K562 (cell line): Measurements from ENCODE around the gene SCEL. TPM values are rescaled to one million over a fixed set of nuclear protein-coding genes. Genes with fewer than 3 reads are reported as not detected.

Source experiments
- ATAC-seq: fragments of 200-7000 bp; cut with Tn5 transposase; 3 replicates; pipeline ENCODE4 v1.9.1; 2020; ENCODE audit warnings: moderate library complexity
- BruUV-seq: library from RNA; stranded (reverse); fragments of 400-500 nt; replicated peaks from 2 replicates; lab custom pipeline; 2021; lab: Mats Ljungman, UMichigan
- CTCF ChIA-PET: fragments of 300-600 bp; formaldehyde crosslinking; extraction: SDS; loops from one replicate; lab custom pipeline; 2021; ENCODE audit warnings: low intra/inter-chr PET ratio; lab: Yijun Ruan, JAX
- POLR2A ChIA-PET: fragments of 300-600, 350-650 bp; sonication (Branson Sonifier 250); formaldehyde crosslinking; extraction: SDS; loops from one replicate; lab custom pipeline; 2021; ENCODE audit warnings: antibody characterized with exemption, inconsistent platforms; lab: Yijun Ruan, JAX
- DNase-seq, 4 experiments: peaks; one replicate each; pipeline versions ENCODE4 v3.0.0 to v3.0.0-alpha.2; 2011 to 2018; ENCODE audit warnings: low spot score in 3 of 4, mixed read lengths in 3 of 4; ENCODE audit errors: extremely low read depth in 1 of 4
- FAIRE-seq: peaks from 2 replicates; lab custom pipeline; 2011; peaks lifted over from hg19 to GRCh38; lab: Jason Lieb, UNC
- H2AFZ ChIP-seq: 2 replicates; pipeline ENCODE4 v1.6.0; 2011; ENCODE audit warnings: low read depth, low read length, control low read depth, inconsistent platforms
- H3K27ac ChIP-seq: fragments of 200-600 bp; 3 replicates; pipeline ENCODE4 v1.8.0; 2011; ENCODE audit warnings: low read depth, mild to moderate bottlenecking, control low read depth, inconsistent platforms, low read length, moderate library complexity, mixed read lengths; ENCODE audit errors: extremely low read depth
- H3K27me3 ChIP-seq, 2 experiments: fragments of 300-600 bp in 1 of 2; 2 replicates in 1 of 2; 3 replicates in 1 of 2; pipeline versions ENCODE4 v1.6.0 to v1.8.0; 2011; ENCODE audit warnings: inconsistent platforms in 2 of 2, low read length in 2 of 2, mild to moderate bottlenecking in 1 of 2, mixed read lengths in 1 of 2, moderate library complexity in 1 of 2; ENCODE audit not compliant: control insufficient read depth in 2 of 2, insufficient read depth in 2 of 2
- H3K36me3 ChIP-seq: fragments of 300-600 bp; 3 replicates; pipeline ENCODE4 v1.8.0; 2011; ENCODE audit warnings: mild to moderate bottlenecking, low read length, inconsistent platforms; ENCODE audit not compliant: control insufficient read depth, insufficient read depth
- H3K4me1 ChIP-seq, 2 experiments: fragments of 200-600 bp in 1 of 2; replicated peaks in 1 of 2; 2 replicates in 1 of 2; 3 replicates in 1 of 2; pipeline versions ENCODE4 v1.5.1 to v1.8.0; 2011; ENCODE audit warnings: inconsistent platforms in 2 of 2, low read length in 2 of 2, mild to moderate bottlenecking in 1 of 2, mixed read lengths in 1 of 2, moderate library complexity in 1 of 2; ENCODE audit not compliant: control insufficient read depth in 2 of 2, insufficient read depth in 2 of 2
- H3K4me2 ChIP-seq: 2 replicates; pipeline ENCODE4 v1.6.1; 2011; ENCODE audit warnings: low read length, control low read depth, inconsistent platforms, mixed read lengths; ENCODE audit not compliant: insufficient read depth
- H3K4me3 ChIP-seq: fragments of 200-600 bp; sonication (generic), shearing (Covaris generic); 2 replicates; pipeline ENCODE4 v1.5.1; 2016; ENCODE audit warnings: control low read depth, inconsistent platforms
- H3K79me2 ChIP-seq: fragments of 200-600 bp; 3 replicates; pipeline ENCODE4 v1.8.0; 2011; ENCODE audit warnings: low read length, inconsistent platforms; ENCODE audit not compliant: control insufficient read depth, insufficient read depth
- H3K9ac ChIP-seq, 2 experiments: 2 replicates each; pipeline versions ENCODE4 v1.6.0 to v1.6.1; 2011; ENCODE audit warnings: low read depth in 2 of 2, low read length in 2 of 2, control low read depth in 1 of 2, inconsistent platforms in 1 of 2, mild to moderate bottlenecking in 1 of 2, mixed read lengths in 1 of 2; ENCODE audit not compliant: insufficient read depth in 1 of 2
- H3K9me1 ChIP-seq: one replicate; pipeline ENCODE4 v1.6.0; 2011; ENCODE audit warnings: inconsistent platforms, mild to moderate bottlenecking, low read length, moderate library complexity; ENCODE audit not compliant: control insufficient read depth, insufficient read depth
- H3K9me3 ChIP-seq: replicated peaks from 2 replicates; pipeline ENCODE4 v1.5.1; 2011; ENCODE audit warnings: low read depth, low read length, inconsistent platforms; ENCODE audit not compliant: control insufficient read depth, insufficient read depth
- H4K20me1 ChIP-seq: replicated peaks from 2 replicates; pipeline ENCODE4 v1.6.1; 2011; ENCODE audit warnings: low read length, inconsistent platforms, mixed read lengths; ENCODE audit not compliant: control insufficient read depth, insufficient read depth
- CBFA2T2 ChIP-seq: fragments of 450-650 bp; conservative IDR thresholded peaks from 2 replicates; pipeline ENCODE4 v1.6.1; 2017; ENCODE audit warnings: mild to moderate bottlenecking
- FOXA3 ChIP-seq, 2 experiments: fragments of 450-650 bp in 1 of 2; sonication (generic) in 1 of 2; formaldehyde crosslinking; IDR thresholded peaks in 1 of 2; conservative IDR thresholded peaks in 1 of 2; 2 replicates each; pipeline versions ENCODE4 v1.4.0 to v1.8.0; 2020 to 2022; ENCODE audit warnings: mild to moderate bottlenecking in 2 of 2, missing genetic modification reagents in 1 of 2
- PTRF ChIP-seq: fragments of 450-650 bp; IDR thresholded peaks from 2 replicates; pipeline ENCODE4 v1.6.1; 2016; ENCODE audit warnings: mild to moderate bottlenecking, missing genetic modification characterization, missing compliant biosample characterization
- TAF1 ChIP-seq: IDR thresholded peaks from 2 replicates; pipeline ENCODE4 v1.6.1; 2011; ENCODE audit warnings: mild to moderate bottlenecking, low read length, moderate library complexity; ENCODE audit not compliant: insufficient read depth, control insufficient read depth, severe bottlenecking; ENCODE audit errors: extremely low read depth
- ZNF23 ChIP-seq: fragments of 250-450 bp; sonication (Bioruptor Pico); IDR thresholded peaks from 2 replicates; pipeline ENCODE4 v1.4.0; 2020; ENCODE audit warnings: mild to moderate bottlenecking
- ZNF436 ChIP-seq: fragments of 250-450, 450-650 bp; sonication (Bioruptor Pico); formaldehyde crosslinking; IDR thresholded peaks from 2 replicates; pipeline ENCODE4 v1.7.0; 2020; ENCODE audit warnings: mild to moderate bottlenecking
- WGBS: fragments of 100-300 bp; shearing (Covaris generic); methylation state at CpG from one replicate; pipeline ENCODE4 v1.1.6; 2016; ENCODE audit warnings: low coverage, mixed read lengths; ENCODE audit not compliant: insufficient coverage; ENCODE audit errors: missing lambda C conversion rate; 5-methylcytosine and 5-hydroxymethylcytosine counted together
- in situ Hi-C: fragments of 300-500 bp; cut with MboI; formaldehyde crosslinking; loops from 4 replicates; pipeline ENCODE4 v1.15.0; 2018; ENCODE audit warnings: inconsistent platforms, mixed read lengths
- intact Hi-C: fragments of 100-400 bp; cut with micrococcal nuclease; formaldehyde crosslinking; loops from 2 replicates; pipeline ENCODE4 v1.14.2; 2022
- polyA plus RNA-seq, 8 experiments: library from polyadenylated mRNA; depleted of rRNA in 4 of 8; stranded (reverse) in 5 of 8; unstranded in 3 of 8; fragments of >200 nt; fragmentation: Nextera tagmentation in 2 of 8; fragmentation: Illumina TruSeq in 1 of 8; extraction: Ambion mirVana in 2 of 8; extraction: Trizol in 1 of 8; gene quantifications; 2 replicates each; pipeline versions ENCODE4 v1.2.1 to v1.2.3, GENCODE V29; 2011 to 2014; ENCODE audit warnings: inconsistent platforms in 1 of 8, missing spikeins in 1 of 8
- total RNA-seq, 7 experiments: library from RNA; depleted of rRNA in 6 of 7; stranded (reverse); fragments of >200 nt in 6 of 7; fragmentation: Illumina TruSeq in 2 of 7; extraction: Trizol in 2 of 7; gene quantifications; 2 replicates each; pipeline versions ENCODE4 v1.2.1 to v1.2.3, GENCODE V29; 2011 to 2021; ENCODE audit warnings: low replicate concordance in 1 of 7
- TF ChIP-seq, protein P1 (sequence below): IDR thresholded peaks from 2 replicates; pipeline ENCODE4 v1.6.1; 2016; ENCODE audit warnings: missing genetic modification characterization, missing compliant biosample characterization
- TF ChIP-seq, protein P2 (sequence below): fragments of 200-800 bp; sonication (Bioruptor generic); IDR thresholded peaks from 2 replicates; pipeline ENCODE4 v1.6.1; 2016; ENCODE audit warnings: missing genetic modification characterization, missing compliant biosample characterization

The SCEL gene
- total and polyA plus RNA-seq, 9 of the 15 experiments (the other 6 are each of a cell fraction or from before 2014, with no cell fraction given), result not detected

DNA sequence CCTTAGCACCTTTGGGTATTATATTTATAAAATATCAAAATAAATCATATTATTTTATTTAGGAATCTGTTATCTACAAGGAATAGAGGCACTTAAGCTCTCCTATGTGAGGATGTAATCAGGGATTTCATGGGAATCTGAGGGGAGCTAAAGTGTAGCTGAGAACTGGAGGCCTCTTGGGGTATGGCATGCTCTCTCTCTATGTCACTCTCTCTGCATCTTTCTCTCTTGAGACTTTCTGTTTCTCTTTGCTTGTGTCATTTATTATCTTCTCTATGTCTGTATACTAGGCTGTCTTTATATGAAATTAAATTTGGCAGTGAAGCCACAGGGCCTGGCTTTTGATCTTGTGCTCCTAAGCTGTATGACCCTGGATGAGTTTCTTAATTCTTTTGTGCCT is 37.7 kb upstream of the SCEL start:
- no TSS peak for BruUV-seq
- Histone ChIP-seq H3K4me2 (no peak overlapping the region), H3K9me3 (no peaks in the 10 kb centered on the region), H3K9ac (no peak overlapping the region), H3K79me2 (no peaks in the 10 kb centered on the region), H3K36me3 (no peaks in the 10 kb centered on the region), H3K27me3 (no peaks in the 10 kb centered on the region; a peak in 2 of 5 replicates), H3K4me1 (no peaks in the 10 kb centered on the region), H3K27ac (no peak overlapping the region), H3K9me1 (no peaks in the 10 kb centered on the region), H2AFZ (no peak overlapping the region), H3K4me3 (no peak overlapping the region), H4K20me1 (no peaks in the 10 kb centered on the region)
- no peak for TF ChIP-seq FOXA3 (CRISPR knock-in tag; conservative IDR thresholded peaks at IDR 0.05 in 1 of 2, IDR thresholded peaks at IDR 0.05 in 1 of 2)
- ChIA-PET POLR2A (no interaction called here), CTCF (no interaction called here)
- ATAC-seq, result no peak
- no peak for DNase-seq
- intact Hi-C loops, result loop anchor here (10.0 kb wide), 2 partner anchors 67 to 257 kb away; no protein-coding TSS in a partner anchor
- in situ Hi-C loops, result no loop called here
- FAIRE-seq, result no peak

DNA sequence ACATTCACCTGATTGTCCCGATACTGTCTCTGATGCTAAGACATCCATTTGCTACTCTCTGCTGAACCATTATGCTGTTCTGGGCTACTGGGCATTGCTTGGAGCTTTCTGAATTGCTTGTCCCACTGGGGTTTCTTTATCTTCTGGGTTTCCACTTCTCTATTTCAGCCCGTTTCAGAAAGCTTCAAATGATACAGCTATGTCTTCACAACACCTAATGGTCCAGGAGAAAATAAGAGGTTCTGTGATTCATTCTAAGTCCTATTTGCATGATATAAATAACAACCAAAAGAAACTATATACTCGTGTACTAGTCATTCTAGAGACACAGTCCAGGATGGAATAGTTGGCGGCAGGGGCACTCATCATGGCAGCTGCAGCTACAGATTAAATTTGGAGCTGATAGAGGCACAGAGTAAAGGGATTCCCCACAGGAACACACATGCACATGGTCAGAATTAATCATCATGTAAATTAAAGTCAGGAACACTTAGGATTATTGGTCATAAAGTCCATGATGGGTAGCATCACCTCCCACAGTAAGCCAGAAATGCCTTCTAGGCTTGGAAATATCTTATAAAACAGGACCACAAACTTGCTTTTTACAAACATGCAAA is 33.3 kb upstream of the SCEL start:
- Histone ChIP-seq H3K9ac (no peak overlapping the region), H3K4me2 (no peak overlapping the region), H3K36me3 (no peaks in the 10 kb centered on the region), H2AFZ (no peak overlapping the region), H3K4me1 (no peaks in the 10 kb centered on the region), H3K27me3 (no peaks in the 10 kb centered on the region; a peak in 1 of 5 replicates), H3K27ac (no peak overlapping the region), H3K4me3 (no peak overlapping the region), H4K20me1 (no peaks in the 10 kb centered on the region), H3K79me2 (no peaks in the 10 kb centered on the region), H3K9me3 (no peaks in the 10 kb centered on the region), H3K9me1 (no peaks in the 10 kb centered on the region)
- DNase-seq, result no peak
- FAIRE-seq, result no peak
- in situ Hi-C loops, result no loop called here
- ChIA-PET POLR2A (no interaction called here), CTCF (interaction anchor here (0.5 kb wide), 1 partner anchor 673 kb away, joined by 3 read pairs; no protein-coding TSS in a partner anchor)
- ATAC-seq, result no peak
- intact Hi-C loops, result no loop called here
- WGBS, result 6% methylated on average over 4 of the region's 4 CpGs
- no TSS peak for BruUV-seq
- TF ChIP-seq, protein P1, sequence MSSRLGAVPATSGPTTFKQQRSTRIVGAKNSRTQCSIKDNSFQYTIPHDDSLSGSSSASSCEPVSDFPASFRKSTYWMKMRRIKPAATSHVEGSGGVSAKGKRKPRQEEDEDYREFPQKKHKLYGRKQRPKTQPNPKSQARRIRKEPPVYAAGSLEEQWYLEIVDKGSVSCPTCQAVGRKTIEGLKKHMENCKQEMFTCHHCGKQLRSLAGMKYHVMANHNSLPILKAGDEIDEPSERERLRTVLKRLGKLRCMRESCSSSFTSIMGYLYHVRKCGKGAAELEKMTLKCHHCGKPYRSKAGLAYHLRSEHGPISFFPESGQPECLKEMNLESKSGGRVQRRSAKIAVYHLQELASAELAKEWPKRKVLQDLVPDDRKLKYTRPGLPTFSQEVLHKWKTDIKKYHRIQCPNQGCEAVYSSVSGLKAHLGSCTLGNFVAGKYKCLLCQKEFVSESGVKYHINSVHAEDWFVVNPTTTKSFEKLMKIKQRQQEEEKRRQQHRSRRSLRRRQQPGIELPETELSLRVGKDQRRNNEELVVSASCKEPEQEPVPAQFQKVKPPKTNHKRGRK (tag), result no peak
- TF ChIP-seq ZNF23 (no peak), ZNF436 (CRISPR knock-in tag) (no peak), PTRF (tag) (no peak), TAF1 (no peak), CBFA2T2 (no peak)
- TF ChIP-seq, protein P2, sequence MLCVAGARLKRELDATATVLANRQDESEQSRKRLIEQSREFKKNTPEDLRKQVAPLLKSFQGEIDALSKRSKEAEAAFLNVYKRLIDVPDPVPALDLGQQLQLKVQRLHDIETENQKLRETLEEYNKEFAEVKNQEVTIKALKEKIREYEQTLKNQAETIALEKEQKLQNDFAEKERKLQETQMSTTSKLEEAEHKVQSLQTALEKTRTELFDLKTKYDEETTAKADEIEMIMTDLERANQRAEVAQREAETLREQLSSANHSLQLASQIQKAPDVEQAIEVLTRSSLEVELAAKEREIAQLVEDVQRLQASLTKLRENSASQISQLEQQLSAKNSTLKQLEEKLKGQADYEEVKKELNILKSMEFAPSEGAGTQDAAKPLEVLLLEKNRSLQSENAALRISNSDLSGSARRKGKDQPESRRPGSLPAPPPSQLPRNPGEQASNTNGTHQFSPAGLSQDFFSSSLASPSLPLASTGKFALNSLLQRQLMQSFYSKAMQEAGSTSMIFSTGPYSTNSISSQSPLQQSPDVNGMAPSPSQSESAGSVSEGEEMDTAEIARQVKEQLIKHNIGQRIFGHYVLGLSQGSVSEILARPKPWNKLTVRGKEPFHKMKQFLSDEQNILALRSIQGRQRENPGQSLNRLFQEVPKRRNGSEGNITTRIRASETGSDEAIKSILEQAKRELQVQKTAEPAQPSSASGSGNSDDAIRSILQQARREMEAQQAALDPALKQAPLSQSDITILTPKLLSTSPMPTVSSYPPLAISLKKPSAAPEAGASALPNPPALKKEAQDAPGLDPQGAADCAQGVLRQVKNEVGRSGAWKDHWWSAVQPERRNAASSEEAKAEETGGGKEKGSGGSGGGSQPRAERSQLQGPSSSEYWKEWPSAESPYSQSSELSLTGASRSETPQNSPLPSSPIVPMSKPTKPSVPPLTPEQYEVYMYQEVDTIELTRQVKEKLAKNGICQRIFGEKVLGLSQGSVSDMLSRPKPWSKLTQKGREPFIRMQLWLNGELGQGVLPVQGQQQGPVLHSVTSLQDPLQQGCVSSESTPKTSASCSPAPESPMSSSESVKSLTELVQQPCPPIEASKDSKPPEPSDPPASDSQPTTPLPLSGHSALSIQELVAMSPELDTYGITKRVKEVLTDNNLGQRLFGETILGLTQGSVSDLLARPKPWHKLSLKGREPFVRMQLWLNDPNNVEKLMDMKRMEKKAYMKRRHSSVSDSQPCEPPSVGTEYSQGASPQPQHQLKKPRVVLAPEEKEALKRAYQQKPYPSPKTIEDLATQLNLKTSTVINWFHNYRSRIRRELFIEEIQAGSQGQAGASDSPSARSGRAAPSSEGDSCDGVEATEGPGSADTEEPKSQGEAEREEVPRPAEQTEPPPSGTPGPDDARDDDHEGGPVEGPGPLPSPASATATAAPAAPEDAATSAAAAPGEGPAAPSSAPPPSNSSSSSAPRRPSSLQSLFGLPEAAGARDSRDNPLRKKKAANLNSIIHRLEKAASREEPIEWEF (CRISPR knock-in tag), result no peak
